Epithelial cell of esophagus (primary cell): ENCODE results near the gene PTGR3.

Experiments used
- DNase-seq: peaks from one replicate; pipeline ENCODE4 v3.0.0; 2010; ENCODE audit warnings: low read depth
- H3K4me3 ChIP-seq: 2 replicates; pipeline ENCODE4 v1.5.1; 2011; ENCODE audit warnings: mild to moderate bottlenecking, low read length, control low read depth
- TF ChIP-seq, protein P1 (sequence below): IDR thresholded peaks from 2 replicates; pipeline ENCODE4 v1.5.1; 2011; ENCODE audit warnings: low read depth, mild to moderate bottlenecking, low read length, control low read depth, inconsistent platforms; ENCODE audit not compliant: insufficient read depth; ENCODE audit errors: missing control alignments

PTGR3 gene, protein sequence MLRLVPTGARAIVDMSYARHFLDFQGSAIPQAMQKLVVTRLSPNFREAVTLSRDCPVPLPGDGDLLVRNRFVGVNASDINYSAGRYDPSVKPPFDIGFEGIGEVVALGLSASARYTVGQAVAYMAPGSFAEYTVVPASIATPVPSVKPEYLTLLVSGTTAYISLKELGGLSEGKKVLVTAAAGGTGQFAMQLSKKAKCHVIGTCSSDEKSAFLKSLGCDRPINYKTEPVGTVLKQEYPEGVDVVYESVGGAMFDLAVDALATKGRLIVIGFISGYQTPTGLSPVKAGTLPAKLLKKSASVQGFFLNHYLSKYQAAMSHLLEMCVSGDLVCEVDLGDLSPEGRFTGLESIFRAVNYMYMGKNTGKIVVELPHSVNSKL

DNA sequence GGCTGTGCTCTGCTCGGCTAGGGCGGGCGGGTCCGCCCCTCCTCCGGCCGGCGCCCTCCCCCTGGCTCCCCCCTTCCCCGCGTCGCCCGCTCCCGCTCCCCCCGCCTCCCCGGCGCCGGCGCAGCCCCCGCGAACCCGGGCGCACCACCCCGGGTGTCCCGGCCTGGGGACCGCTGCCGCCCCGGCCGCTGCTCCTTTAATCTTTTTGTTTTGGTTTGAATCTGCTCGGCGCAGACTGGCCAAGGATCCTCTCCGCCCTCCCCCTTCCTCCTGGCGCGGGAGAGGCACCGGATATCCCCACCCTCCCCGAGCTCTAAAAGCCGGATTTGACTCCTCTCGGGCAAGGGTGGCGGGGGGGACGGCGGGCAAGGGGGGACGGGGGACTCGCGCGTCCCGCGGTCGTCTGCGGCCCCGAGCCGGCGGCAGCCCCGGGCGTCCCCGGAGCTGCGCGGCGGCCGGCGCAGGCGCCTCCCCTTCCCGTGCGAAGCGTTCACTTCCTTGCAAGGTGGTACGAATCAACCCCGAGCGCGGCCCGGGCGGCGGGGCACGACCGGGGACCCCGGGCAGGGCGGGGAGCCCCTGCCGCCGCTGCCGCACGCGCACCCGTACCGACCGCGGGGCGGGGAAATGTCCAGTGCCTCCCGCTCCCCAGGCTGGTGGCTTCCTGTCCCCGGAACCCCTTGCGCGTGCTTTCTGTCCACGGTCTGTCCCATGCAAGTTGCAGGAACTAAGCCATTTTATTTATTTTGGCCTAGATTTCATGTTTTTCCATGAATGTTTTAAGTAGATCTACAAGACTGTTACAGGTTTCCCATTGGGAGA, at the start of gene PTGR3:
Gene PTGR3 (minus strand): TSS at position 11 of the 822 bp plus-strand sequence. CDS start 81 bp downstream, outside the sequence.
- peak within 1 kb of the TSS; percentile 75 for H3K4me3 ChIP-seq
- TF ChIP-seq, protein P1, sequence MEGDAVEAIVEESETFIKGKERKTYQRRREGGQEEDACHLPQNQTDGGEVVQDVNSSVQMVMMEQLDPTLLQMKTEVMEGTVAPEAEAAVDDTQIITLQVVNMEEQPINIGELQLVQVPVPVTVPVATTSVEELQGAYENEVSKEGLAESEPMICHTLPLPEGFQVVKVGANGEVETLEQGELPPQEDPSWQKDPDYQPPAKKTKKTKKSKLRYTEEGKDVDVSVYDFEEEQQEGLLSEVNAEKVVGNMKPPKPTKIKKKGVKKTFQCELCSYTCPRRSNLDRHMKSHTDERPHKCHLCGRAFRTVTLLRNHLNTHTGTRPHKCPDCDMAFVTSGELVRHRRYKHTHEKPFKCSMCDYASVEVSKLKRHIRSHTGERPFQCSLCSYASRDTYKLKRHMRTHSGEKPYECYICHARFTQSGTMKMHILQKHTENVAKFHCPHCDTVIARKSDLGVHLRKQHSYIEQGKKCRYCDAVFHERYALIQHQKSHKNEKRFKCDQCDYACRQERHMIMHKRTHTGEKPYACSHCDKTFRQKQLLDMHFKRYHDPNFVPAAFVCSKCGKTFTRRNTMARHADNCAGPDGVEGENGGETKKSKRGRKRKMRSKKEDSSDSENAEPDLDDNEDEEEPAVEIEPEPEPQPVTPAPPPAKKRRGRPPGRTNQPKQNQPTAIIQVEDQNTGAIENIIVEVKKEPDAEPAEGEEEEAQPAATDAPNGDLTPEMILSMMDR = no peak
- peak; percentile 77 for DNase-seq

DNA sequence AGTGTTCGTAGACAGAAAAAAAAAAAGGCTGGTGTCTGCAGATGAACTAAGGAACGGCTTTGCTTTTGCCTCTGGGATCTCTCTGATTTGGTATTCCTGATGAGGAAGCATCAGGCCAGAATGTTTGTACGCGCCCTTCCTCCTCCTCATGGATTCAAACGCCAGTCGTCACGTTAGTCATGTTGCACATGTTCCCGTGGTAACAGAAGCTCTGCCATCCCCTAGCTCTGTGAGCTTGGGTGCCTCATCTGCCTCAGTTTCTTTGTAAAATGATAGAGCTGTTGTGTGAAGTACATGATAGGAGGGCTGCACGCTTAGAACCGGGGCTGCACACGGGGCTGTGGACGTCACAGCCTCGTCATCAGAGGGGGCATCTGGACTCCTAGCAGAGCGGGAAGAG, 48.7 kb upstream of the PTGR3 start:
- no peak overlapping the region for H3K4me3 ChIP-seq
- no peak for DNase-seq
- TF ChIP-seq, protein P1 = no peak

DNA sequence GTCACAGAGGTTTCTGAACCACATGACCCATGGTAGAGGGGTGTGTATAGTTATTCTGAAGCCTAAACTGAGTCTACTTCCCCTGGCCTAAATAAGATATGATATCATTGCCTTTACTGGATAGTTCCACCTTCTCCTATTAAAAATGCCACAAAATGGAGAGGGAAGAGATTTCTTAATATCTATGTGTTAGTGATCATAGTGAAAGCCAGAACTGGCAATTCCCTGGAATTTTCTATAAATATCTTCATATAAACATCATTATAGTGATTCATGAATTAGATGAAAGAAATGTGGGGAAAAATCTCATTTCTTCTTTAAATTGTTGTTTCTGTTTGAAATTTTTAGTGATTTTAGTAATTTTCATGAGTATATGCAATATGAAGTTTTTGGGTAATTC, 47.4 kb upstream of the PTGR3 start:
- H3K4me3 ChIP-seq = no peak overlapping the region
- no peak for DNase-seq
- TF ChIP-seq, protein P1 = no peak

DNA sequence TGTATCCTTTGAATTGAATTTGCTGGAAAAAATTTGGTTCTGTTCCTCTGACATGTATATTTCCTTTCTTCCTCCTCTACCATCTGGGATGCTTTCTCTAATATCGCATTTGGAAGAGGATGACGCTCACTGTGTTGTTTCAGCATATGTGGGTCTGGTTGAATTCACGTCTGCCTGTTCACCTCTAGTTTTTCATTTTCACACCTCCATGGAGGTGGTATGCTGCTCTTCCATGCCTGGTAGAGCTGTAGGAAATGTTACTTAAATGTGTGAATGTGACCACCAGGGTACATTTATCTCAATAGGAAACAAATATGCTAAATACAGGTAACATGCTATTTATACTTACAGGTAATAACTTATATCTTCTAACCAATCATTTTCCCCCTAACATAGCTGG, 46.2 kb upstream of the PTGR3 start:
- TF ChIP-seq, protein P1 = no peak
- DNase-seq = no peak
- no peak overlapping the region for H3K4me3 ChIP-seq

DNA sequence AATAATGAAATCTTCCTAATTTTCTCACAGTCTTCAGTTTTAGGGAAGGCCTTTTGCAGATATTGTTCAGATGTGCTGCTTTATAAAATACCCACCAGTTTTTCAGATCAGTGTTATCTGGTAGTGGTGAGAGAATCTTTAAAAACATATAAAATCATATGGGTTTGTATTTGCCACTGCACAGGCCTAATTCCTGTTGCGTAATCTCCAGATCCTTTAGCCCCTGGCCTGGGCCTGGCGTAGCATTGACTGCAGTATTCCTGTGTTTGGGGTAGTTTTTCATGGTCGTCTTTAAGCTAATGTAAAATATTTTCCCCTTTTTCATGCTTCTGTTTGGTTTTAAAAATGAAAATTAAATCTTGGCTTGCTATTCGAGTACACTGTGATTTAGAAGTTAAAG, 44.8 kb upstream of the PTGR3 start:
- H3K4me3 ChIP-seq = no peak overlapping the region
- no peak for DNase-seq
- TF ChIP-seq, protein P1 = no peak

DNA sequence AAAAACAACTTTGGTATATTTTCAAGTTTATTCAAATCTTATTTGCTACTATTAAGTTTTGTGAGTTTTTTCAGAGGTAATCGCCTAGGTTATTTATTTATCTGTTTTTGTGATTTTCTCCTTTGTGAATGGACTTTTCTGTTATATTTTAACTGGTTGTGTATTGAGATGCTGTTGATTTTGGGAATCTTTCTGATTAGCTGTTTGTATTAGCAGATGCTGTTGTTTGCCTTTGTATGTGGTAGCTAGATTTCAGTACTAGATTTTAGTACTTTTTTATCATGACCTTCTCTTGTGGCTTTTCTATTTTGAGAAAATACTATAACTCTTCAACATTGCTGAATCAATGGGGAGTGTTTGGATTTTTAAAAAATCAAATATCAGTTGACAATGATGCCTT, 44.1 kb upstream of the PTGR3 start:
- DNase-seq = no peak
- no peak overlapping the region for H3K4me3 ChIP-seq
- TF ChIP-seq, protein P1 = no peak
